Measurements from ENCODE around the gene C11orf52.
"Not testable (repeated sequence)": the region's sequence is repeated elsewhere in the genome, so short reads cannot be mapped to it uniquely, and the experiment has no call there.

Gene C11orf52

GRCh38 chr11:111932611-111932950 is 13.9 kb downstream of the C11orf52 start:
- Histone ChIP-seq H3K27ac (ENCODE audit: low read length) (no peak overlapping the region), H3K79me2 (ENCODE audit: low read length) (no peaks in the 10 kb centered on the region), H3K9me3 (replicated peaks; ENCODE audit: insufficient read depth, low read length) (no peaks in the 10 kb centered on the region), H3K9me2 (replicated peaks; ENCODE audit: insufficient read depth, low read length) (no peaks in the 10 kb centered on the region), H3F3A (ENCODE audit: insufficient read depth, low read length) (peaks cover 19% of the 10 kb centered on the region), H4K20me1 (ENCODE audit: insufficient read depth, low read length) (no peaks in the 10 kb centered on the region), H3K27me3 (replicated peaks; ENCODE audit: insufficient read depth, low read length) (no peaks in the 10 kb centered on the region), H2AFZ (ENCODE audit: low read length) (no peak overlapping the region), H3K36me3 (replicated peaks; ENCODE audit: insufficient read depth, low read length) (no peaks in the 10 kb centered on the region), H3K4me2 (ENCODE audit: low read depth, low read length) (no peak overlapping the region), H3K9ac (ENCODE audit: low read length) (no peak overlapping the region), H3K4me1 (ENCODE audit: low read length) (peaks cover 14% of the 10 kb centered on the region), H3K4me3 (ENCODE audit: low read length) (no peak overlapping the region)
- TF ChIP-seq CTCF (IDR thresholded peaks at IDR 0.05; ENCODE audit: low read length) = no peak
- no peak for TF ChIP-seq EZH2 (optimal IDR thresholded peaks at IDR 0.05; ENCODE audit: low read depth, low read length)
- no peak for TF ChIP-seq EZH2phosphoT487 (IDR thresholded peaks at IDR 0.05; ENCODE audit: low read length)
- DNase-seq = no peak

GRCh38 chr11:111933176-111933575 is 14.5 kb downstream of the C11orf52 start:
- H3K9ac ChIP-seq (ENCODE audit: low read length); H3K9me2 ChIP-seq (replicated peaks; ENCODE audit: insufficient read depth, low read length); H3K4me2 ChIP-seq (ENCODE audit: low read depth, low read length); H3K79me2 ChIP-seq (ENCODE audit: low read length); H2AFZ ChIP-seq (ENCODE audit: low read length); H3K4me3 ChIP-seq (ENCODE audit: low read length); H3K36me3 ChIP-seq (replicated peaks; ENCODE audit: insufficient read depth, low read length); H4K20me1 ChIP-seq (ENCODE audit: insufficient read depth, low read length); H3K27ac ChIP-seq (ENCODE audit: low read length); DNase-seq; H3K27me3 ChIP-seq (replicated peaks; ENCODE audit: insufficient read depth, low read length); H3K9me3 ChIP-seq (replicated peaks; ENCODE audit: insufficient read depth, low read length): not testable (repeated sequence)
- H3K4me1 ChIP-seq (ENCODE audit: low read length) = peaks cover 17% of the 10 kb centered on the region
- peaks cover 20% of the 10 kb centered on the region for H3F3A ChIP-seq (ENCODE audit: insufficient read depth, low read length)

GRCh38 chr11:111933872-111934271 is 15.2 kb downstream of the C11orf52 start:
- H2AFZ ChIP-seq (ENCODE audit: low read length) = no peak overlapping the region
- H3K27me3 ChIP-seq (replicated peaks; ENCODE audit: insufficient read depth, low read length) = no peaks in the 10 kb centered on the region
- peaks cover 26% of the 10 kb centered on the region for H3F3A ChIP-seq (ENCODE audit: insufficient read depth, low read length)
- no peaks in the 10 kb centered on the region for H3K79me2 ChIP-seq (ENCODE audit: low read length)
- no peak overlapping the region for H3K27ac ChIP-seq (ENCODE audit: low read length)
- no peak overlapping the region for H3K4me3 ChIP-seq (ENCODE audit: low read length)
- no peaks in the 10 kb centered on the region for H3K9me3 ChIP-seq (replicated peaks; ENCODE audit: insufficient read depth, low read length)
- no peaks in the 10 kb centered on the region for H3K36me3 ChIP-seq (replicated peaks; ENCODE audit: insufficient read depth, low read length)
- H3K9me2 ChIP-seq (replicated peaks; ENCODE audit: insufficient read depth, low read length) = no peaks in the 10 kb centered on the region
- TF ChIP-seq CTCF (IDR thresholded peaks at IDR 0.05; ENCODE audit: low read length) = no peak
- no peak for TF ChIP-seq EZH2phosphoT487 (IDR thresholded peaks at IDR 0.05; ENCODE audit: low read length)
- TF ChIP-seq EZH2 (optimal IDR thresholded peaks at IDR 0.05; ENCODE audit: low read depth, low read length) = no peak
- peaks cover 23% of the 10 kb centered on the region for H3K4me1 ChIP-seq (ENCODE audit: low read length)
- H3K9ac ChIP-seq (ENCODE audit: low read length) = no peak overlapping the region
- H4K20me1 ChIP-seq (ENCODE audit: insufficient read depth, low read length) = no peaks in the 10 kb centered on the region
- H3K4me2 ChIP-seq (ENCODE audit: low read depth, low read length) = no peak overlapping the region
- DNase-seq = no peak

- Histone ChIP-seq H4K20me1 (ENCODE audit: insufficient read depth, low read length) (no peaks in the 10 kb centered on the region), H3K9me2 (replicated peaks; ENCODE audit: insufficient read depth, low read length) (no peaks in the 10 kb centered on the region), H3K36me3 (replicated peaks; ENCODE audit: insufficient read depth, low read length) (no peaks in the 10 kb centered on the region), H3K9ac (ENCODE audit: low read length) (no peak overlapping the region), H2AFZ (ENCODE audit: low read length) (no peak overlapping the region), H3K79me2 (ENCODE audit: low read length) (no peaks in the 10 kb centered on the region), H3F3A (ENCODE audit: insufficient read depth, low read length) (peaks cover 28% of the 10 kb centered on the region), H3K9me3 (replicated peaks; ENCODE audit: insufficient read depth, low read length) (no peaks in the 10 kb centered on the region), H3K4me1 (ENCODE audit: low read length) (peaks cover 27% of the 10 kb centered on the region), H3K27ac (ENCODE audit: low read length) (no peak overlapping the region), H3K4me3 (ENCODE audit: low read length) (no peak overlapping the region), H3K27me3 (replicated peaks; ENCODE audit: insufficient read depth, low read length) (no peaks in the 10 kb centered on the region), H3K4me2 (ENCODE audit: low read depth, low read length) (no peak overlapping the region)
- DNase-seq = no peak
- no peak for TF ChIP-seq EZH2phosphoT487 (IDR thresholded peaks at IDR 0.05; ENCODE audit: low read length)
- TF ChIP-seq CTCF (IDR thresholded peaks at IDR 0.05; ENCODE audit: low read length) = no peak
- no peak for TF ChIP-seq EZH2 (optimal IDR thresholded peaks at IDR 0.05; ENCODE audit: low read depth, low read length)
Measured at GRCh38 chr11:111934306-111934705, 15.6 kb downstream of the C11orf52 start.

All from MM.1S (cell line).